Measurements from ENCODE around the gene OR7D4. TPM values are rescaled to one million over a fixed set of nuclear protein-coding genes. Genes with fewer than 3 reads are reported as not detected.
A peak's percentile ranks its signal among the peaks of the same experiment; 100 is the strongest.
"Not testable (repeated sequence)": the region's sequence is repeated elsewhere in the genome, so short reads cannot be mapped to it uniquely, and the experiment has no call there.

The OR7D4 gene
- not detected in 2 replicates for total RNA-seq

DNA sequence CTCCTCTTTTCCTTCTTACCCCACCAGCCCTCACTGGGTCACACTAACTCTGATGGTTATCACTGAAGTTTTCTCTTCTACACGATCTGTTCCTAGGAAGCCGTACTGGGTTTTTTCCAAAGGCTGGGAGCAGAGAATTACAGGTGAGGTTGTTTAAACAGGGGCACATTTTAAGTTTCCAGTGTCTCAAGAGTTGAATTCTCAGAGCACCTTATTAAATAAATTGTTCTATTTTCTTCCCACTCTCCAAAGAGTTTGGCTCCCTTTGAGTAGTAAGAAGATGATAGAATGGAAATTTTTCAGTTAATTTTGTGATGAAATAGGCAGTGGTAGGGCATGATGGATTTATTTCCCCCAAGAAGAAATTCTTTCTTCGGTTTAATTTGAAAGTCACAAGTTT is at the start of gene OR7D4:
Gene OR7D4 (minus strand): TSS at position 101 of the 400 bp plus-strand sequence. CDS start 4,752 bp downstream, outside the sequence.
- Mint-ChIP-seq H3K4me1 (ENCODE audit: low read depth) (no peaks in the 10 kb centered on the region), H3K4me3 (ENCODE audit: low read depth) (no peak within 1 kb of the TSS), H3K36me3 (ENCODE audit: low read depth) (no peaks in the 10 kb centered on the region), H3K27ac (no peak within 1 kb of the TSS), H3K9me3 (peaks cover 44% of the 10 kb centered on the region), H3K27me3 (ENCODE audit: low read depth) (no peaks in the 10 kb centered on the region)
- no peak for DNase-seq (ENCODE audit: low spot score)
- intact Hi-C loops (cut with micrococcal nuclease), result no loop called here

DNA sequence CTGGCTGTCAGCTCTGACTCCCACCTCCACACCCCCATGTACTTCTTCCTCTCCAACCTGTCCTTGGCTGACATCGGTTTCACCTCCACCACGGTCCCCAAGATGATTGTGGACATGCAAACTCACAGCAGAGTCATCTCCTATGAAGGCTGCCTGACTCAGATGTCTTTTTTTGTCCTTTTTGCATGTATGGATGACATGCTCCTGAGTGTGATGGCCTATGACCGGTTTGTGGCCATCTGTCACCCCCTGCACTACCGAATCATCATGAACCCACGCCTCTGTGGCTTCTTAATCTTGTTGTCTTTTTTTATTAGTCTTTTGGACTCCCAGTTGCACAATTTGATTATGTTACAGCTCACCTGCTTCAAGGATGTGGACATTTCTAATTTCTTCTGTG is 31.8 kb upstream of the OR7D4 start:
- no peaks in the 10 kb centered on the region for H3K36me3 Mint-ChIP-seq (ENCODE audit: low read depth)
- H3K4me1 Mint-ChIP-seq (ENCODE audit: low read depth), result no peaks in the 10 kb centered on the region
- no peak for DNase-seq (ENCODE audit: low spot score)
- no peak overlapping the region for H3K4me3 Mint-ChIP-seq (ENCODE audit: low read depth)
- intact Hi-C loops (cut with micrococcal nuclease), result no loop called here
- no peak overlapping the region for H3K27ac Mint-ChIP-seq
- H3K27me3 Mint-ChIP-seq (ENCODE audit: low read depth), result no peaks in the 10 kb centered on the region
- H3K9me3 Mint-ChIP-seq, result peaks cover 48% of the 10 kb centered on the region

DNA sequence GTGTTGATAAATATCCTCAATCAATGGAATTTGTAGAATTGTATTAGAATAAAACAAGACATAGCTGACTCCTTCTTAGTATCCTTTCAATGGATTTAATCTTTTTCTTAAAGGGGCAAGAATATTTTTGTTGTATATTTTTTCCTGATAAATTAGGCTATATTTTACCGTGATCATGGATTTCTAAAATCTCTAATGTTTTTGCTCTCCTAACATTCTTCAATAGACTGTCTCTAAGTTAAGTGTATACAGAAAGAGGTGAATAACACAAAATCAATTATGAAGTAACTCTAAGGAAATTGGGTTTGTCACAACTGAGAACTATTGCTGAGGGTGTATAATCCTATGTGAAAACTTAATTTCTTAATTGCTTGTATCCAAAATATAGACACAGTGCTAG is 31.2 kb upstream of the OR7D4 start, which contains the start of gene OR7E24:
Gene OR7E24 (plus strand): TSS at position 301 of the 400 bp plus-strand sequence. CDS start 114 bp downstream, outside the sequence.
- Mint-ChIP-seq H3K4me3 (ENCODE audit: low read depth) (no peak within 1 kb of the TSS), H3K36me3 (ENCODE audit: low read depth) (no peaks in the 10 kb centered on the region), H3K27ac (no peak within 1 kb of the TSS), H3K4me1 (ENCODE audit: low read depth) (no peaks in the 10 kb centered on the region), H3K9me3 (peaks cover 47% of the 10 kb centered on the region), H3K27me3 (ENCODE audit: low read depth) (no peaks in the 10 kb centered on the region)
- intact Hi-C loops (cut with micrococcal nuclease), result no loop called here
- no peak for DNase-seq (ENCODE audit: low spot score)

DNA sequence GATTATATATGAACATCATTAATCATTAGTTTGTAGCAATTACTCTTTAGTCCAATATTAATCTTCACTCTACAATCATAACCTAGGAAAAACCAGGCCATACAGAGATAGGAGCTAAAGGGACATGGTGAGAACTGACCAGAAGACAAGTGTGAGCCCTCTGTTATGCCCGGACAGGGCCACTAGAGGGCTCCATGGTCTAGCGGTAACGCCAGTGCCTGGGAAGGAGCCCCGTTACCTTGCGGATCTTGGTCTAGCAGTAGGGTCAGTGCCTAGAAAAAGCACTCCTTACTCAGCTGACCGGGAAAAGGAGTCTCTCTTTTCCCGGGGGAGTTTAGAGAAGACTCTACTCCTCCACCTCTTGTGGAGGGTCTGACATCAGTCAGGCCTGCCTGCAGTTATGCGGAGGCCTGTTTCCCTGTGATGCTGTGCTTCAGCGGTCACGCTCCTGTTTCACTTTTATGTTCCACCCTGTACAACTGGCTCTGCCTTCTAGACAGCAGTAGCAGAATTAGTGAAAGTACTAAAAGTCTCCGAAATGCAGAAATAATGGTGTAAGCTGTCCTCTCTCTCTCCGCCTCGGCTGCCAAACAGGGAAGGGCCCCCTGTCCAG is 13.8 kb downstream of the OR7D4 start:
- Mint-ChIP-seq H3K27ac (no peak overlapping the region), H3K27me3 (ENCODE audit: low read depth) (no peaks in the 10 kb centered on the region), H3K36me3 (ENCODE audit: low read depth) (no peaks in the 10 kb centered on the region), H3K9me3 (no peaks in the 10 kb centered on the region), H3K4me3 (ENCODE audit: low read depth) (peak overlapping the region; percentile 38), H3K4me1 (ENCODE audit: low read depth) (peaks cover 2% of the 10 kb centered on the region)
- intact Hi-C loops (cut with micrococcal nuclease), result loop anchor here (2.0 to 5.0 kb wide), 2 partner anchors 69 to 587 kb away; no protein-coding TSS in a partner anchor
- DNase-seq (ENCODE audit: low spot score), result peak; percentile 51

DNA sequence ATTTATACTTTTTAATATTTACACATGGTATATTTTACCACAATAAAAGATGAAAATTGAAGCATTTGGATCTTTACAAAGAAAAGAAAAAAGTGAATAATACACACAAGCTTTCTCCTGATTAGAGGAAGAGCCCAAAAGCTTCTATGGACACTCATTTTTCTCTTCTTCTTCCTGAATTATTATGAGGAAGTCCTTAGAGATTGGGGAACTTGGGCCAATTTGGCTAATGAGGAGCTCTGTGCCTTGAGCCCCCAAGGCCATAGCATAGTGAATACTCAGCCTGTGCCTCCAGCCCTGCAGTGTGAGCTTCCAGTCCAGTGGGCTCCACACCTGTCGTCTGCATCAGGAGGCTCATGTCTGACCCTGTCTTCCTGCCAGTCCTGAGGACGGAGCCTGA is 21.3 kb downstream of the OR7D4 start:
- H3K4me1 Mint-ChIP-seq (ENCODE audit: low read depth); H3K27me3 Mint-ChIP-seq (ENCODE audit: low read depth); H3K36me3 Mint-ChIP-seq (ENCODE audit: low read depth); intact Hi-C loops (cut with micrococcal nuclease); H3K4me3 Mint-ChIP-seq (ENCODE audit: low read depth); DNase-seq (ENCODE audit: low spot score); H3K27ac Mint-ChIP-seq: not testable (repeated sequence)
- H3K9me3 Mint-ChIP-seq, result peaks cover 15% of the 10 kb centered on the region

DNA sequence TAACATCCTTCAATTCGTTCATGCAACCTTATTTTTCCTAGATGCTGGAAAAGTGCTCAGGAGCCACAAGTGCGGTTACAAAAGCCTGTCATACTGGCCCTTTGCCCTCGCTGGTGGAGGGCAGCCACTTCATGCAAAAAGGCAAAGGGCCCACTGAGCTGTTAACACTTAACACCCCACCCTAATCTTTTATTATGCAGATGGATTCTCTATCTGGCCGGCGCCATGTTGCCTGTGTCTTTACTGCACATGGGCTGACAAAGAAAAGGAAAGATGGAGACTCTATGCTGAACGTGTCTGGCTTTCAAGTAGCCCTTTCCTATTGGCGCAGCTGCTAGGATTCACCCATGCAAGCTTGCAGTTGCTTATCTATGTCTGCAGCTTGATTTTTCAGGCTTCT is 29.9 kb downstream of the OR7D4 start:
- H3K9me3 Mint-ChIP-seq, result peaks cover 54% of the 10 kb centered on the region
- no peak for DNase-seq (ENCODE audit: low spot score)
- H3K27ac Mint-ChIP-seq, result no peak overlapping the region
- no peaks in the 10 kb centered on the region for H3K4me1 Mint-ChIP-seq (ENCODE audit: low read depth)
- no peaks in the 10 kb centered on the region for H3K27me3 Mint-ChIP-seq (ENCODE audit: low read depth)
- intact Hi-C loops (cut with micrococcal nuclease), result no loop called here
- no peak overlapping the region for H3K4me3 Mint-ChIP-seq (ENCODE audit: low read depth)
- peaks cover 10% of the 10 kb centered on the region for H3K36me3 Mint-ChIP-seq (ENCODE audit: low read depth)

DNA sequence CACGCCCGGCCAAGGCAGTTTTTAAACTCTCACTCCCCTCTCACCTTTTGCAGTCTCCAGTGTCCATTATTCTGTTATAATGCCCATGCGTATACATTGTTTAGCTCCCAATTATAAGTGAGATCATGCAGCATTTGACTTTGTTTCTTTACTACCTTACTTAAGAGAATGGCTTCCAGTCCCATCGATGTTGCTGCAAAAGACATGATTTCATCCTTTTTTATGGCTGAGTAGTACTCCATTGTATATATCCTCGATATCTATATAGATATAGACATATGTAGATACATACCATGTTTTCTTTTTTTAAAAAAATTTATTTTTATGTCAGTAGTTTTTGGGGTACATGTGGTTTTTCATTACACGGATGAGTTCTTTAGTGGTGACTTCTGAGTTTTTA is 32.2 kb downstream of the OR7D4 start:
- peaks cover 48% of the 10 kb centered on the region for H3K9me3 Mint-ChIP-seq
- H3K4me1 Mint-ChIP-seq (ENCODE audit: low read depth), result no peaks in the 10 kb centered on the region
- no peak overlapping the region for H3K4me3 Mint-ChIP-seq (ENCODE audit: low read depth)
- H3K36me3 Mint-ChIP-seq (ENCODE audit: low read depth), result peaks cover 10% of the 10 kb centered on the region
- intact Hi-C loops (cut with micrococcal nuclease), result no loop called here
- DNase-seq (ENCODE audit: low spot score), result no peak
- H3K27ac Mint-ChIP-seq, result no peak overlapping the region
- no peaks in the 10 kb centered on the region for H3K27me3 Mint-ChIP-seq (ENCODE audit: low read depth)

DNA sequence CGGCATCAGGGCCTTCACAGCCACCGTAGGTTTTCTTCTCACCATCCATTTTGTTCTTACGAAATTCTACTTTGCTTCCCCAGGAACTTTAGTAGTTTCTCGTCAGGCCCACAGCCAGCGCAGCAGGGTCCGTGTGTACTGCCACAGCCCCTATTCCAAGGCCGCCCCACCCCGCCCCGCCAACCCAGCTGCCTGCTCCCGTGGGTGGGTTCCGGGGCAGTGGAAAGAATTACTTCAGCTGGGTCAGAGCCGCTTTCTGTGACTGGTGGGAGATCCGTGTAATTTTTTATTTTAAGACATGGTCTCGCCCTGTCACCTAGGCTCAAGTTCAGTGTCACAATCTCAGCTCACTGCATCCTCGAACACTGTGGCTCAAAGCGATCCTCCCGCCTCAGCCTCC is 36.4 kb downstream of the OR7D4 start:
- no peaks in the 10 kb centered on the region for H3K27me3 Mint-ChIP-seq (ENCODE audit: low read depth)
- H3K4me3 Mint-ChIP-seq (ENCODE audit: low read depth), result no peak overlapping the region
- peaks cover 21% of the 10 kb centered on the region for H3K9me3 Mint-ChIP-seq
- no peak overlapping the region for H3K27ac Mint-ChIP-seq
- peaks cover 10% of the 10 kb centered on the region for H3K36me3 Mint-ChIP-seq (ENCODE audit: low read depth)
- no peaks in the 10 kb centered on the region for H3K4me1 Mint-ChIP-seq (ENCODE audit: low read depth)
- no peak for DNase-seq (ENCODE audit: low spot score)
- intact Hi-C loops (cut with micrococcal nuclease), result no loop called here

DNA sequence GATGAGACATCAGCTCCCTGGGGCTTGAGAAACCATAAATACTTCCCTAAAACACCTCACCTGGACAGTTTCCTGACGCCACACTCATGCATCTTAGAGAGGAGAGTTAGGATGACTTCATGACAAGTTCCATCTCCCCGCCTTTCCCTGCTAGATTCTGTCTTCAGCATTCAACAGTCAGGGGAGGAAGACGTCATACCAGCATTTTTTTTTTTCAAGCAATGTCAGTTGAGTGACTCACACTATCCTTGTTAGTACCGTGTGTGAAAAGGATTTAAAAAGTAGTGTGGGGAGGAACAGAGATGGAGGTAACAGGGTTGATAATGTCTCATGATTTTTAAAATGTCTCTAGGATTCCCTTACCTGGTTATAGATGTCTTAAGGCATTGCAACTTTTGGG is 40.5 kb downstream of the OR7D4 start, which contains the start of gene OR7D2:
Gene OR7D2 (plus strand): TSS at position 79 of the 400 bp plus-strand sequence. CDS start 6,803 bp downstream, outside the sequence.
- H3K27ac Mint-ChIP-seq, result no peak within 1 kb of the TSS
- H3K27me3 Mint-ChIP-seq (ENCODE audit: low read depth), result no peaks in the 10 kb centered on the region
- intact Hi-C loops (cut with micrococcal nuclease), result no loop called here
- no peaks in the 10 kb centered on the region for H3K4me1 Mint-ChIP-seq (ENCODE audit: low read depth)
- peaks cover 18% of the 10 kb centered on the region for H3K9me3 Mint-ChIP-seq
- H3K36me3 Mint-ChIP-seq (ENCODE audit: low read depth), result peaks cover 19% of the 10 kb centered on the region
- DNase-seq (ENCODE audit: low spot score), result no peak
- H3K4me3 Mint-ChIP-seq (ENCODE audit: low read depth), result no peak within 1 kb of the TSS

DNA sequence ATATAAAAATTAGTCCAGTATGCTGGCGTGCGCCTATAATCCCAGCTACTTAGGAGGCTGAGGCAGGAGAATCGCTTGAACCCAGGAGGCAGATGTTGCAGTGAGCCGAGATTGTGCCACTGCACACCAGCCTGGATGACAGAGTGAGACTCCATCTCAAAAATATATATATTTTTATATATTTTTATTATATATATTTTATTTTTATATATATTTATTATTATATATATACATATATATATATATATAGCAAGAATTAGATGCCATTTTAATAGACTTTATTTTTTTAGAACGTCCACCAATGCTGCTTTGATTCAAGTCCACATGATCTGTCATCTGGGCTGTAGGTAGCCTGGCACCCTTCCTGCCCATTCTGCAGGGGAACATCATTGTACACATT is 44.1 kb downstream of the OR7D4 start:
- Mint-ChIP-seq H3K4me1 (ENCODE audit: low read depth) (no peaks in the 10 kb centered on the region), H3K9me3 (peaks cover 18% of the 10 kb centered on the region), H3K36me3 (ENCODE audit: low read depth) (peaks cover 21% of the 10 kb centered on the region), H3K27me3 (ENCODE audit: low read depth) (no peaks in the 10 kb centered on the region), H3K27ac (no peak overlapping the region), H3K4me3 (ENCODE audit: low read depth) (no peak overlapping the region)
- DNase-seq (ENCODE audit: low spot score), result no peak
- intact Hi-C loops (cut with micrococcal nuclease), result no loop called here

DNA sequence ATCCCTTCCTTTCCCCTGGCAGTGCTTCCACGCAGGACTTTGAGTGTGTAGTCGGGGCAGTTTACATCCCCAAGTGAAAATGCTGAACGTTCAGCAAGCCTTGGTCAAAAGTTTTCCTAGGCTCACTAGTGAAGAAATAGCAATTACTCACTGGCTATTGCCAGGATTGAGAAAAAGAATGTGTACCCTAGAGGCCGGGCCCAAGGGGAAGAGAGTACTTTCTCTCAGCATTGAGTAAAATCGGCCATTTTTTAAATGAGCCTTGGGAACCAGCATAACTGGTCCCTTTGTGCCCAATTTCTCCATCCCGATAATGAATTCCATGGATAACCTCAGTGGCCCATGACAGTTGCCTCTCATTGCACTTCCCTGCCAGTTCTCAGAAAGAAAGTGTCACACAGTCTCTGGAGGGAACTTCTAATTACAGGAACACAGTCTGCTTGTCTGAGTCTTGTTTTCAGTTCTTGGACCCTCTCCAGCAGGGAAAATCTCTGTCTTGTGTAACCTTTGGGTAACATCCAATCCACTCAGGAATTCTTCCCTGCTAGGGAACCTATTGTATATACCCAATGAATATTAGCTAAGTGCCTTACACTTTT is 47.9 kb downstream of the OR7D4 start:
- no peak for DNase-seq (ENCODE audit: low spot score)
- intact Hi-C loops (cut with micrococcal nuclease), result no loop called here
- H3K4me1 Mint-ChIP-seq (ENCODE audit: low read depth), result no peaks in the 10 kb centered on the region
- H3K36me3 Mint-ChIP-seq (ENCODE audit: low read depth), result peaks cover 28% of the 10 kb centered on the region
- peaks cover 8% of the 10 kb centered on the region for H3K9me3 Mint-ChIP-seq
- no peak overlapping the region for H3K4me3 Mint-ChIP-seq (ENCODE audit: low read depth)
- H3K27me3 Mint-ChIP-seq (ENCODE audit: low read depth), result no peaks in the 10 kb centered on the region
- H3K27ac Mint-ChIP-seq, result no peak overlapping the region

DNA sequence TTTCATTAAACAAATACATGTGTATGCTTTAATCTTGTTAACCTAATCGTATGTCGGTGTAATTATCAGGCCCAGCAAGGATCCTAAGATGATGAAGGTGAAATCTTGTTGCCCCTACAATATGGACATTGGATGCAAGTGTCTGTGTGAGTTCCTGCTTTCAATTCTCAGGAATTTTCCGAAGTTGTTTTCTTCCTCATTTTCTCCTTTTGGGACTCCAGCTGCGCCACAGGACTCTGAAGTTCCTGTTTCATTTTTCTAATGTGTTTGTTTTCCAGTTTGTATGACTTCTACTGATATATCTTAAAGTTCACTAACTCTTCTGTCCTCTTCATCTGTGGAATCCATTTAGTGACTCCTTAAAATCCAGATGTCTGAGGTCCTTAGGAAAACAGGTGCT is 52.5 kb downstream of the OR7D4 start:
- no peak overlapping the region for H3K4me3 Mint-ChIP-seq (ENCODE audit: low read depth)
- peaks cover 25% of the 10 kb centered on the region for H3K9me3 Mint-ChIP-seq
- no peaks in the 10 kb centered on the region for H3K27me3 Mint-ChIP-seq (ENCODE audit: low read depth)
- H3K27ac Mint-ChIP-seq, result no peak overlapping the region
- intact Hi-C loops (cut with micrococcal nuclease), result no loop called here
- peaks cover 52% of the 10 kb centered on the region for H3K36me3 Mint-ChIP-seq (ENCODE audit: low read depth)
- H3K4me1 Mint-ChIP-seq (ENCODE audit: low read depth), result no peaks in the 10 kb centered on the region
- no peak for DNase-seq (ENCODE audit: low spot score)

DNA sequence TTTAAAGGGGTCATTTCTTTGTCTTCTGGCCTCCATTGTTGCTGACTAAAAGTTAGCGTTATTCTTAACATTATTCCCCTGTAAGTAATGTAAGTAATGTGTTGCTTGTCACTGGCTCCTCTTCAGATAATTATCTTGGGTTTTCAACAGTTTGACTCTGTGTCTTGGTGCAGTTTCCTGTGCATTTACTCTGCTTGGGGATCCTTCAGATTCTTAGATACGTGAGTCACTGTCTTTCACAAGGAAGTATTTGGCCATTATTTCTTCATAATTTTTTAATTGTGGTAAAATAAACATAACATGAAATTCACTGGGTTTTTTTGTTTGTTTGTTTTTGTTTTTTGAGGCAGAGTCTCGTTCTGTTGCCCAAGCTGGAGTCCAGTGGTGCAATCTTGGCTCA is 54.1 kb downstream of the OR7D4 start:
- intact Hi-C loops (cut with micrococcal nuclease), result no loop called here
- Mint-ChIP-seq H3K9me3 (peaks cover 41% of the 10 kb centered on the region), H3K27me3 (ENCODE audit: low read depth) (no peaks in the 10 kb centered on the region), H3K4me1 (ENCODE audit: low read depth) (no peaks in the 10 kb centered on the region), H3K27ac (no peak overlapping the region), H3K36me3 (ENCODE audit: low read depth) (peaks cover 68% of the 10 kb centered on the region), H3K4me3 (ENCODE audit: low read depth) (no peak overlapping the region)
- DNase-seq (ENCODE audit: low spot score), result no peak
